ENCODE results near the gene NARS2.

Gene NARS2

GRCh38 chr11:78444726-78445125 lies 129.9 kb downstream of the NARS2 start:
- Histone ChIP-seq H3K36me3 (ENCODE audit: insufficient read depth, low read length) (peaks cover 11% of the 10 kb centered on the region), H3K4me1 (ENCODE audit: insufficient read depth, low read length, severe bottlenecking) (no peaks in the 10 kb centered on the region), H2AFZ (ENCODE audit: low read length) (no peak overlapping the region), H3K27ac (ENCODE audit: low read depth, low read length, poor library complexity, severe bottlenecking) (no peak overlapping the region), H3K9me3 (ENCODE audit: low read length) (no peaks in the 10 kb centered on the region), H3F3A (ENCODE audit: insufficient read depth, low read length) (no peaks in the 10 kb centered on the region), H3K27me3 (ENCODE audit: insufficient read depth, low read length) (no peaks in the 10 kb centered on the region), H3K79me2 (ENCODE audit: insufficient read depth, low read length) (no peaks in the 10 kb centered on the region), H4K20me1 (ENCODE audit: insufficient read depth, low read length) (no peaks in the 10 kb centered on the region), H3K4me2 (ENCODE audit: low read length) (no peak overlapping the region), H3K4me3 (ENCODE audit: low read depth, low read length, poor library complexity, severe bottlenecking) (no peak overlapping the region), H3K9me2 (ENCODE audit: low read depth, low read length) (no peaks in the 10 kb centered on the region), H3K9ac (ENCODE audit: low read length) (no peak overlapping the region)
- no peak for TF ChIP-seq CTCF (IDR thresholded peaks at IDR 0.05; ENCODE audit: low read length)
- TF ChIP-seq EZH2 (IDR thresholded peaks at IDR 0.05; ENCODE audit: borderline replicate concordance, low read length), result no peak

- Histone ChIP-seq H3K27me3 (ENCODE audit: insufficient read depth, low read length) (no peaks in the 10 kb centered on the region), H3K79me2 (ENCODE audit: insufficient read depth, low read length) (no peaks in the 10 kb centered on the region), H3K36me3 (ENCODE audit: insufficient read depth, low read length) (peaks cover 11% of the 10 kb centered on the region), H3K4me1 (ENCODE audit: insufficient read depth, low read length, severe bottlenecking) (peaks cover 16% of the 10 kb centered on the region), H3K27ac (ENCODE audit: low read depth, low read length, poor library complexity, severe bottlenecking) (no peak overlapping the region), H2AFZ (ENCODE audit: low read length) (no peak overlapping the region), H3F3A (ENCODE audit: insufficient read depth, low read length) (no peaks in the 10 kb centered on the region), H3K4me3 (ENCODE audit: low read depth, low read length, poor library complexity, severe bottlenecking) (no peak overlapping the region), H3K9ac (ENCODE audit: low read length) (no peak overlapping the region), H3K9me2 (ENCODE audit: low read depth, low read length) (no peaks in the 10 kb centered on the region), H3K9me3 (ENCODE audit: low read length) (no peaks in the 10 kb centered on the region), H4K20me1 (ENCODE audit: insufficient read depth, low read length) (no peaks in the 10 kb centered on the region), H3K4me2 (ENCODE audit: low read length) (no peak overlapping the region)
- TF ChIP-seq EZH2 (IDR thresholded peaks at IDR 0.05; ENCODE audit: borderline replicate concordance, low read length) (no peak), CTCF (IDR thresholded peaks at IDR 0.05; ENCODE audit: low read length) (no peak)
Observed at GRCh38 chr11:78441956-78442355, 132.7 kb downstream of the NARS2 start.

GRCh38 chr11:78438298-78438975 lies 136.2 kb downstream of the NARS2 start:
- no peak for TF ChIP-seq EZH2 (IDR thresholded peaks at IDR 0.05; ENCODE audit: borderline replicate concordance, low read length)
- TF ChIP-seq CTCF (IDR thresholded peaks at IDR 0.05; ENCODE audit: low read length), result no peak
- peak overlapping the region; percentile 52 for H3K27ac ChIP-seq (ENCODE audit: low read depth, low read length, poor library complexity, severe bottlenecking)
- no peak overlapping the region for H3K4me2 ChIP-seq (ENCODE audit: low read length)

More at GRCh38 chr11:78438298-78438975, 136.2 kb downstream of the NARS2 start:
- no peak overlapping the region for H2AFZ ChIP-seq (ENCODE audit: low read length)
- peaks cover 10% of the 10 kb centered on the region for H3K36me3 ChIP-seq (ENCODE audit: insufficient read depth, low read length)
- no peaks in the 10 kb centered on the region for H4K20me1 ChIP-seq (ENCODE audit: insufficient read depth, low read length)
- H3K9me3 ChIP-seq (ENCODE audit: low read length), result no peaks in the 10 kb centered on the region
- H3F3A ChIP-seq (ENCODE audit: insufficient read depth, low read length), result no peaks in the 10 kb centered on the region; the same call in 1 of the 2 replicates
- no peaks in the 10 kb centered on the region for H3K79me2 ChIP-seq (ENCODE audit: insufficient read depth, low read length)
- H3K4me1 ChIP-seq (ENCODE audit: insufficient read depth, low read length, severe bottlenecking), result peaks cover 16% of the 10 kb centered on the region
- H3K9me2 ChIP-seq (ENCODE audit: low read depth, low read length), result no peaks in the 10 kb centered on the region
- no peaks in the 10 kb centered on the region for H3K27me3 ChIP-seq (ENCODE audit: insufficient read depth, low read length)
- H3K4me3 ChIP-seq (ENCODE audit: low read depth, low read length, poor library complexity, severe bottlenecking), result no peak overlapping the region
- no peak overlapping the region for H3K9ac ChIP-seq (ENCODE audit: low read length)
